ENCODE results near the gene FNDC5.

- TF ChIP-seq YY1 (IDR thresholded peaks at IDR 0.05; ENCODE audit: borderline replicate concordance in 1 of 3, control insufficient read depth in 1 of 3, extremely low read depth in 1 of 3, insufficient read depth in 3 of 3, insufficient read length in 1 of 3, insufficient replicate concordance in 2 of 3, low read depth in 1 of 3, low read length in 2 of 3): no peak
- TF ChIP-seq CBX8 (IDR thresholded peaks at IDR 0.05; ENCODE audit: borderline replicate concordance, extremely low read depth, low read depth, low read length, poor library complexity, severe bottlenecking): no peak
- TF ChIP-seq POLR2B (IDR thresholded peaks at IDR 0.05; ENCODE audit: low read depth, partially characterized antibody): no peak
- no peak for TF ChIP-seq ZNF274 (IDR thresholded peaks at IDR 0.05; ENCODE audit: borderline replicate concordance, low read depth, low read length)
- no peak for TF ChIP-seq ZBTB7A (IDR thresholded peaks at IDR 0.05; ENCODE audit: borderline replicate concordance, control insufficient read depth, low read depth, low read length)
- TF ChIP-seq NR2C2 (CRISPR knock-in tag; IDR thresholded peaks at IDR 0.05): no peak
- TF ChIP-seq NR2C2 (tag; IDR thresholded peaks at IDR 0.05): no peak
- TF ChIP-seq, protein P1, sequence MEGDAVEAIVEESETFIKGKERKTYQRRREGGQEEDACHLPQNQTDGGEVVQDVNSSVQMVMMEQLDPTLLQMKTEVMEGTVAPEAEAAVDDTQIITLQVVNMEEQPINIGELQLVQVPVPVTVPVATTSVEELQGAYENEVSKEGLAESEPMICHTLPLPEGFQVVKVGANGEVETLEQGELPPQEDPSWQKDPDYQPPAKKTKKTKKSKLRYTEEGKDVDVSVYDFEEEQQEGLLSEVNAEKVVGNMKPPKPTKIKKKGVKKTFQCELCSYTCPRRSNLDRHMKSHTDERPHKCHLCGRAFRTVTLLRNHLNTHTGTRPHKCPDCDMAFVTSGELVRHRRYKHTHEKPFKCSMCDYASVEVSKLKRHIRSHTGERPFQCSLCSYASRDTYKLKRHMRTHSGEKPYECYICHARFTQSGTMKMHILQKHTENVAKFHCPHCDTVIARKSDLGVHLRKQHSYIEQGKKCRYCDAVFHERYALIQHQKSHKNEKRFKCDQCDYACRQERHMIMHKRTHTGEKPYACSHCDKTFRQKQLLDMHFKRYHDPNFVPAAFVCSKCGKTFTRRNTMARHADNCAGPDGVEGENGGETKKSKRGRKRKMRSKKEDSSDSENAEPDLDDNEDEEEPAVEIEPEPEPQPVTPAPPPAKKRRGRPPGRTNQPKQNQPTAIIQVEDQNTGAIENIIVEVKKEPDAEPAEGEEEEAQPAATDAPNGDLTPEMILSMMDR (IDR thresholded peaks at IDR 0.05 in 2 of 3, conservative IDR thresholded peaks at IDR 0.05 in 1 of 3; ENCODE audit: insufficient read depth in 2 of 3, low read depth in 1 of 3, low read length in 3 of 3): no peak
- no peak for TF ChIP-seq RB1 (IDR thresholded peaks at IDR 0.05; ENCODE audit: low read depth)
- no peak for TF ChIP-seq CHD2 (IDR thresholded peaks at IDR 0.05; ENCODE audit: low read depth, low read length)
- no peak for TF ChIP-seq KDM4B (IDR thresholded peaks at IDR 0.05; ENCODE audit: borderline replicate concordance in 2 of 2, low read depth in 1 of 2)
- no peak for TF ChIP-seq NFYB (IDR thresholded peaks at IDR 0.05; ENCODE audit: extremely low read depth, insufficient read length)
- TF ChIP-seq JUNB (CRISPR knock-in tag; conservative IDR thresholded peaks at IDR 0.05): no peak
- TF ChIP-seq MED1 (CRISPR knock-in tag; IDR thresholded peaks at IDR 0.05; ENCODE audit: borderline replicate concordance): no peak
- TF ChIP-seq SP1 (CRISPR knock-in tag; IDR thresholded peaks at IDR 0.05): no peak
Observed at GRCh38 chr1:32878637-32879041, 7.9 kb upstream of the FNDC5 start.

Measured in K562 (cell line).